HG02678 (cell line): ENCODE data around the gene SPARCL1.
"Not testable (repeated sequence)": the region's sequence is repeated elsewhere in the genome, so short reads cannot be mapped to it uniquely, and the experiment has no call there.

ENCODE experiments used
- ATAC-seq: cut with Tn5 transposase; IDR thresholded peaks from one replicate; pipeline ENCODE4 v1.9.1; 2021; ENCODE audit warnings: mild to moderate bottlenecking, moderate library complexity; ENCODE audit not compliant: unreplicated experiment

SPARCL1 gene

GRCh38 chr4:87529187-87529586 is at the start of gene SPARCL1:
SPARCL1 (minus strand) TSS chr4:87529376; CDS start chr4:87499574, 29,802 bp downstream.
- no peak for ATAC-seq

GRCh38 chr4:87575983-87576382 is 46.8 kb upstream of the SPARCL1 start:
- no peak for ATAC-seq

- ATAC-seq = no peak
Observed at GRCh38 chr4:87575408-87575807, 46.2 kb upstream of the SPARCL1 start.

GRCh38 chr4:87574996-87575395 is 45.8 kb upstream of the SPARCL1 start:
- ATAC-seq = no peak

- ATAC-seq = not testable (repeated sequence)
Observed at GRCh38 chr4:87574376-87574775, 45.2 kb upstream of the SPARCL1 start.

GRCh38 chr4:87570290-87570805 is 41.2 kb upstream of the SPARCL1 start:
- ATAC-seq = no peak

GRCh38 chr4:87567191-87567590 is 38.0 kb upstream of the SPARCL1 start:
- ATAC-seq = no peak

- no peak for ATAC-seq
Observed at GRCh38 chr4:87566276-87566675, 37.1 kb upstream of the SPARCL1 start.

GRCh38 chr4:87565746-87566145 is 36.6 kb upstream of the SPARCL1 start:
- ATAC-seq = no peak

- no peak for ATAC-seq
Observed at GRCh38 chr4:87560802-87561201, 31.6 kb upstream of the SPARCL1 start.

GRCh38 chr4:87559090-87559837 is 30.1 kb upstream of the SPARCL1 start:
- peak; percentile 98 for ATAC-seq

- ATAC-seq = no peak
Observed at GRCh38 chr4:87557348-87557747, 28.2 kb upstream of the SPARCL1 start.

- no peak for ATAC-seq
Observed at GRCh38 chr4:87555773-87556619, 26.8 kb upstream of the SPARCL1 start.

- ATAC-seq = no peak
Observed at GRCh38 chr4:87553182-87553581, 24.0 kb upstream of the SPARCL1 start.

GRCh38 chr4:87551361-87551760 is 22.2 kb upstream of the SPARCL1 start:
- no peak for ATAC-seq

- no peak for ATAC-seq
Observed at GRCh38 chr4:87547016-87547708, 18.0 kb upstream of the SPARCL1 start.

GRCh38 chr4:87545052-87545451 is 15.9 kb upstream of the SPARCL1 start:
- no peak for ATAC-seq

- no peak for ATAC-seq
Observed at GRCh38 chr4:87543835-87544461, 14.8 kb upstream of the SPARCL1 start.

GRCh38 chr4:87542734-87543312 is 13.6 kb upstream of the SPARCL1 start:
- no peak for ATAC-seq

- no peak for ATAC-seq
Observed at GRCh38 chr4:87541956-87542709, 13.0 kb upstream of the SPARCL1 start.
